ENCODE measurements around the gene PEPD.

PEPD gene

DNA sequence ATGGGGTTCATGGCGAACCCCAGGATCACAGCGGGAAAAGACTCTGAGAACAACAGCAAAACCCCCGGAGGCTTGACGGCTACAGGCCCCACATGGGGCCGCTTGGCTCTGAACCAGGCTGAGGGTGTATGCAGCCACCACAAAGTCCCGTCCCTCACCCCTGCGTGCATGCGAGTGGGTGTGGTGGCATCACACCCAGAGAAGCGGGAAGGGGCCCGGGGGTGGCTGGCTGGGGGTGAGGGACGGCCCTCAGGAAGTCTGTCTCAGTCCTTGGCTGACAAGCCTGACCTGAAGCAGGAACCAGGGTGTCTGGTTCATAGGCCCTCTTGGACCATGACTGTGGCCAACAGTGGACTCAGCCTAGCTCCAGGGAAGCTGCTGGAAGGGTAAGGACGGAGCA is 113.9 kb downstream of the PEPD start:
- H3K36me3 ChIP-seq (ENCODE audit: control insufficient read depth in 1 of 2, insufficient read depth in 2 of 2, low read depth in 1 of 2, low read length in 2 of 2): peaks cover 0 to 38% of the 10 kb centered on the region in 2 experiments
- no peak overlapping the region for H3K18ac ChIP-seq (ENCODE audit: low read depth in 1 of 2, low read length in 2 of 2)
- H2BK12ac ChIP-seq (ENCODE audit: low read length in 2 of 2): no peak overlapping the region
- no peaks in the 10 kb centered on the region for H3K27me3 ChIP-seq (ENCODE audit: control insufficient read depth in 1 of 2, insufficient read depth in 1 of 2, low read length in 2 of 2)
- WGBS: 92% methylated on average over 12 of the region's 12 CpGs
- H2BK120ac ChIP-seq (ENCODE audit: low read depth, low read length): no peak overlapping the region
- no peak overlapping the region for H4K8ac ChIP-seq (ENCODE audit: low read length)
- H4K91ac ChIP-seq (ENCODE audit: low read length): no peak overlapping the region
- H2AFZ ChIP-seq (ENCODE audit: low read depth, low read length): no peak overlapping the region
- H3K4ac ChIP-seq (ENCODE audit: low read depth in 1 of 2, low read length in 2 of 2): no peak overlapping the region
- DNase-seq: no peak
- H3K9ac ChIP-seq (ENCODE audit: low read length): no peak overlapping the region
- no peak overlapping the region for H3K27ac ChIP-seq (ENCODE audit: low read length, poor library complexity, severe bottlenecking)
- peaks cover 8% of the 10 kb centered on the region for H3K4me1 ChIP-seq (ENCODE audit: control insufficient read depth, insufficient read depth, low read depth, low read length)
- no peak overlapping the region for H2AK5ac ChIP-seq (ENCODE audit: low read length, severe bottlenecking)
- no peak overlapping the region for H3K14ac ChIP-seq (ENCODE audit: low read length in 2 of 2)
- no peak overlapping the region for H3K23ac ChIP-seq (ENCODE audit: low read length in 2 of 2)
- H3K4me3 ChIP-seq (ENCODE audit: insufficient read depth in 1 of 2, low read depth in 1 of 2, low read length in 2 of 2): no peak overlapping the region
- H2BK15ac ChIP-seq (ENCODE audit: low read depth, poor library complexity, severe bottlenecking): no peak overlapping the region
- no peaks in the 10 kb centered on the region for H3K79me1 ChIP-seq (replicated peaks; ENCODE audit: low read length, poor library complexity, severe bottlenecking)
- H3K9me3 ChIP-seq (ENCODE audit: control insufficient read depth, low read length): no peaks in the 10 kb centered on the region
- no peak overlapping the region for H2BK5ac ChIP-seq (ENCODE audit: low read depth, low read length, poor library complexity, severe bottlenecking)
- no peak overlapping the region for H3K4me2 ChIP-seq (ENCODE audit: low read length, poor library complexity, severe bottlenecking)

DNA sequence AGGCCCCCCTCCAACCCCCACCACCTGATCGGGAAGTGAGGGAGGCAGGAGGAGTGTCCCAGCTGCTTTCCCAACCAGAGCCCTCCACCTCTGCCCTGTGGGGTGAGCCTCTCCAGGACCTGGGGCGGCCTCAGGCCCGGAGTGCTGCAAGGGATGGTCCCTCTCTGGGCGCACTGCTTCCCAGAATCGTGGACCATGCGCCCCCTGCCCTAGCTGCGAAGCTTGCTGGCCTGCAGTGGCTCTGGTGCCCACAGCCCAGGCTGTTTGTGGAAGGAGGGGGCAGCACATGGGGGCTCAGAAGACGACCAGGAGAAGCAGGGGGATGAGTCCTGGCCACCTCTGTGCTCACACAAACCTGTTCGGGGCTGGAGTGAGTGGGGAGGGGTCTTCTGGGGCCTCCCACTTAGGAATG is 114.4 kb downstream of the PEPD start:
- no peak overlapping the region for H3K18ac ChIP-seq (ENCODE audit: low read depth in 1 of 2, low read length in 2 of 2)
- peaks cover 0 to 38% of the 10 kb centered on the region in 2 experiments for H3K36me3 ChIP-seq (ENCODE audit: control insufficient read depth in 1 of 2, insufficient read depth in 2 of 2, low read depth in 1 of 2, low read length in 2 of 2)
- DNase-seq: no peak
- no peak overlapping the region for H3K27ac ChIP-seq (ENCODE audit: low read length, poor library complexity, severe bottlenecking)
- H4K8ac ChIP-seq (ENCODE audit: low read length): no peak overlapping the region
- H3K9me3 ChIP-seq (ENCODE audit: control insufficient read depth, low read length): no peaks in the 10 kb centered on the region
- H4K91ac ChIP-seq (ENCODE audit: low read length): no peak overlapping the region
- no peak overlapping the region for H2AFZ ChIP-seq (ENCODE audit: low read depth, low read length)
- H3K79me1 ChIP-seq (replicated peaks; ENCODE audit: low read length, poor library complexity, severe bottlenecking): no peaks in the 10 kb centered on the region
- H2BK120ac ChIP-seq (ENCODE audit: low read depth, low read length): no peak overlapping the region
- no peak overlapping the region for H3K14ac ChIP-seq (ENCODE audit: low read length in 2 of 2)
- H2BK5ac ChIP-seq (ENCODE audit: low read depth, low read length, poor library complexity, severe bottlenecking): no peak overlapping the region
- H2BK12ac ChIP-seq (ENCODE audit: low read length in 2 of 2): no peak overlapping the region
- no peak overlapping the region for H3K9ac ChIP-seq (ENCODE audit: low read length)
- H3K4me3 ChIP-seq (ENCODE audit: insufficient read depth in 1 of 2, low read depth in 1 of 2, low read length in 2 of 2): no peak overlapping the region
- H3K4me2 ChIP-seq (ENCODE audit: low read length, poor library complexity, severe bottlenecking): no peak overlapping the region
- H2BK15ac ChIP-seq (ENCODE audit: low read depth, poor library complexity, severe bottlenecking): no peak overlapping the region
- H2AK5ac ChIP-seq (ENCODE audit: low read length, severe bottlenecking): no peak overlapping the region
- H3K4ac ChIP-seq (ENCODE audit: low read depth in 1 of 2, low read length in 2 of 2): no peak overlapping the region
- H3K23ac ChIP-seq (ENCODE audit: low read length in 2 of 2): no peak overlapping the region
- WGBS: 58% methylated on average over 9 of the region's 9 CpGs
- no peaks in the 10 kb centered on the region for H3K27me3 ChIP-seq (ENCODE audit: control insufficient read depth in 1 of 2, insufficient read depth in 1 of 2, low read length in 2 of 2)
- peaks cover 8% of the 10 kb centered on the region for H3K4me1 ChIP-seq (ENCODE audit: control insufficient read depth, insufficient read depth, low read depth, low read length)

DNA sequence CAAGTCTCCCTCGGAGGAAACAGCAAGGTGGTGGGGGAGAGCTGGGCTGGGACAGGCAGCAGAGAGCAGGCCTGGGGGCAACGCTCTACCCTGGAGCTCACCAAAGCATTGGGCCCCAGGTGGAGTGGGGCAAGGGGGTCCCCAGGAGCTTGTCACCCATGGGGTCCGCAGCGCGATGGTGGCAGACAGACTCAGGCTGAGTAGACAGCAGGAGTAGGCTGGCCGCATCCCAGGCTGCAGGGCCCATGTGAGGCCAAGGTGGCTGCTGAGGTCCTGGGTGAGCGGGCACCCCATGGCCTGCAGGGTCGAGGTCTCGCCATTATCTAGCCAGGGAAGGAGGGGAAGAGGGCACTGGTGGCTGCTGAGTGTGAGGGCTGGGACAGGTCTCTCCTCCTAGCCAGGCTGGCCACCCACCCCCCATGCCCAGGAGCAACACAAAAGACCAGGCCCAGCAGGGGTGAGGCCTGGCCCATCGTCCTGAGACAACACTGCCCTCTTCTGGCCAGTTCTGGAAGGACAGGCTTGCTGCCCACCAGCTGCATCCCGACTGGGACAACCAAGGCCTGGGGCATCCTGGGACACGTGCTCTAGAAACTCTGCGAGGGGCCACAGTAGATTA is 115.0 kb downstream of the PEPD start:
- H3K4ac ChIP-seq (ENCODE audit: low read depth in 1 of 2, low read length in 2 of 2): no peak overlapping the region
- no peaks in the 10 kb centered on the region for H3K9me3 ChIP-seq (ENCODE audit: control insufficient read depth, low read length)
- no peak overlapping the region for H3K14ac ChIP-seq (ENCODE audit: low read length in 2 of 2)
- H4K91ac ChIP-seq (ENCODE audit: low read length): no peak overlapping the region
- no peak overlapping the region for H3K4me3 ChIP-seq (ENCODE audit: insufficient read depth in 1 of 2, low read depth in 1 of 2, low read length in 2 of 2)
- peak overlapping the region in 1 of 2 experiments; percentile 18 for H3K18ac ChIP-seq (ENCODE audit: low read depth in 1 of 2, low read length in 2 of 2)
- no peak overlapping the region for H2AK5ac ChIP-seq (ENCODE audit: low read length, severe bottlenecking)
- H3K23ac ChIP-seq (ENCODE audit: low read length in 2 of 2): no peak overlapping the region
- peak; percentile 59 for DNase-seq
- H3K79me1 ChIP-seq (replicated peaks; ENCODE audit: low read length, poor library complexity, severe bottlenecking): no peaks in the 10 kb centered on the region
- no peak overlapping the region for H2BK5ac ChIP-seq (ENCODE audit: low read depth, low read length, poor library complexity, severe bottlenecking)
- no peaks in the 10 kb centered on the region for H3K27me3 ChIP-seq (ENCODE audit: control insufficient read depth in 1 of 2, insufficient read depth in 1 of 2, low read length in 2 of 2)
- no peak overlapping the region for H3K9ac ChIP-seq (ENCODE audit: low read length)
- no peak overlapping the region for H2AFZ ChIP-seq (ENCODE audit: low read depth, low read length)
- H2BK120ac ChIP-seq (ENCODE audit: low read depth, low read length): no peak overlapping the region
- H2BK12ac ChIP-seq (ENCODE audit: low read length in 2 of 2): no peak overlapping the region
- 55% methylated on average over 12 of the region's 13 CpGs for WGBS
- no peak overlapping the region for H2BK15ac ChIP-seq (ENCODE audit: low read depth, poor library complexity, severe bottlenecking)
- H3K4me2 ChIP-seq (ENCODE audit: low read length, poor library complexity, severe bottlenecking): no peak overlapping the region
- H3K4me1 ChIP-seq (ENCODE audit: control insufficient read depth, insufficient read depth, low read depth, low read length): peaks cover 8% of the 10 kb centered on the region
- H3K27ac ChIP-seq (ENCODE audit: low read length, poor library complexity, severe bottlenecking): no peak overlapping the region
- no peak overlapping the region for H4K8ac ChIP-seq (ENCODE audit: low read length)
- peaks cover 0 to 35% of the 10 kb centered on the region in 2 experiments for H3K36me3 ChIP-seq (ENCODE audit: control insufficient read depth in 1 of 2, insufficient read depth in 2 of 2, low read depth in 1 of 2, low read length in 2 of 2)

DNA sequence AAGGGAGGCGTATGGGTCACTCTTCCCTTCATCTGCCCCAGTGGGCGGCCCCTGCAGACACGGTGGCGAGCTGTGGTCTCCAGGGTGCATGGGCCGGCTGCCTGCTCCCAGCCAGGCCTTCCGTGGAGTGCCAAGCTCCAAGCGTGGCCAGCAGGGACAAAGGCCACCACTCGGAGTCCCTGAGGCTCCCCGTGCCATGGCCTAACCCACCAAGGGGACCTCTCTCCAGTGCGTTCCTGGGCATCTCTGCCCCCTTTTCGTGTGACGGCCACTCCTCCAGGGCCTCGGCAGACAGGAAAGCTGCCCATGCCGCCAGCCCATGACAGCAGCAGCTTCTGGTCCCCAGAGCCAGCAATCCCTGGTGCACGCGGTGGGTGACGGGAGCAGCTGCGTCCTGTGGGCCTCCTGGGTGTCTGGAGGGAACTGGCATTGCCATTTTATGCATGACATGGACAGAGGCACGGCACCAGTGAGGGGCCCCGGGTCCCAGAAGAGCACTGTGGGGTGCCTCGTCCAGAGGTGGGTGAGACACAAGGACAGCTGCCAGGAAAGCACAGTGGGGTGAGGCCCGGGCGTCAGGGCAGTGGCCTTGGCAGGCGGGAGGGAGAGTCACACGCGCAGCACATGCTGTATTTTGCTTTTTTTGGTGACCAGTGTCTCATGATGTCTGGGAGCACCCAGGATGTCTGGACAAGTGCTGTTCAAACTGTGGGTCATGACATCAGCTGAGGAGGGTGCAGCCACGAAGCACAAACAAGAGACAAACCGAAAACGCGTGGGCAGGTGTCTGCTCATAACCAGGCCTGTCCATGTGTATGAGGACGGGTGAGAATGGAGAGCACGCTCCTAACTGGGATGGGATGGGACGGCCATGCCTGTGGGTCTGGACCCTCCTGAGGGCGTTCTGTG is 115.8 kb downstream of the PEPD start:
- DNase-seq: no peak
- Histone ChIP-seq H3K18ac (ENCODE audit: low read depth in 1 of 2, low read length in 2 of 2) (no peak overlapping the region), H3K79me1 (replicated peaks; ENCODE audit: low read length, poor library complexity, severe bottlenecking) (no peaks in the 10 kb centered on the region), H2BK15ac (ENCODE audit: low read depth, poor library complexity, severe bottlenecking) (no peak overlapping the region), H3K36me3 (ENCODE audit: control insufficient read depth in 1 of 2, insufficient read depth in 2 of 2, low read depth in 1 of 2, low read length in 2 of 2) (peaks cover 0 to 27% of the 10 kb centered on the region in 2 experiments), H3K4me1 (ENCODE audit: control insufficient read depth, insufficient read depth, low read depth, low read length) (peaks cover 8% of the 10 kb centered on the region), H2BK12ac (ENCODE audit: low read length in 2 of 2) (no peak overlapping the region), H2AK5ac (ENCODE audit: low read length, severe bottlenecking) (no peak overlapping the region), H3K4me3 (ENCODE audit: insufficient read depth in 1 of 2, low read depth in 1 of 2, low read length in 2 of 2) (no peak overlapping the region), H4K8ac (ENCODE audit: low read length) (no peak overlapping the region), H3K27ac (ENCODE audit: low read length, poor library complexity, severe bottlenecking) (no peak overlapping the region), H2BK5ac (ENCODE audit: low read depth, low read length, poor library complexity, severe bottlenecking) (no peak overlapping the region), H3K27me3 (ENCODE audit: control insufficient read depth in 1 of 2, insufficient read depth in 1 of 2, low read length in 2 of 2) (no peaks in the 10 kb centered on the region), H2AFZ (ENCODE audit: low read depth, low read length) (no peak overlapping the region), H2BK120ac (ENCODE audit: low read depth, low read length) (no peak overlapping the region), H3K4me2 (ENCODE audit: low read length, poor library complexity, severe bottlenecking) (no peak overlapping the region), H4K91ac (ENCODE audit: low read length) (no peak overlapping the region), H3K9me3 (ENCODE audit: control insufficient read depth, low read length) (no peaks in the 10 kb centered on the region), H3K9ac (ENCODE audit: low read length) (peak overlapping the region; percentile 3), H3K14ac (ENCODE audit: low read length in 2 of 2) (no peak overlapping the region), H3K4ac (ENCODE audit: low read depth in 1 of 2, low read length in 2 of 2) (no peak overlapping the region), H3K23ac (ENCODE audit: low read length in 2 of 2) (no peak overlapping the region)
- 96% methylated on average over 34 of the region's 34 CpGs for WGBS

Data from mesenchymal stem cell (in vitro differentiated cells and primary cell).